GM23338 (cell line): Measurements from ENCODE around the gene CASS4. TPM values are rescaled to one million over a fixed set of nuclear protein-coding genes. Genes with fewer than 3 reads are reported as not detected.

Source experiments
- ATAC-seq: fragments of 200-7000 bp; cut with Tn5 transposase; 3 replicates; pipeline ENCODE4 v1.9.1; 2020
- DNase-seq: peaks from one replicate; pipeline ENCODE4 v3.0.0-alpha.2; 2015; ENCODE audit warnings: low spot score
- H2AFZ ChIP-seq: fragments of 200-600 bp; sonication (generic); 2 replicates; pipeline ENCODE4 v1.8.0; 2016; ENCODE audit warnings: antibody characterized with exemption, mild to moderate bottlenecking, moderate library complexity
- H3F3A ChIP-seq: fragments of 200-600 bp; sonication (generic); replicated peaks from 2 replicates; pipeline ENCODE4 v1.8.0; 2017; ENCODE audit warnings: antibody characterized with exemption, mixed run types, low read depth
- H3K27ac ChIP-seq: fragments of 200-600 bp; sonication (generic); 2 replicates; pipeline ENCODE4 v1.6.1; 2016; ENCODE audit warnings: low read depth
- H3K27me3 ChIP-seq: fragments of 200-600 bp; sonication (generic); 2 replicates; pipeline ENCODE4 v1.8.0; 2016; ENCODE audit warnings: mild to moderate bottlenecking, mixed run types, moderate library complexity; ENCODE audit not compliant: insufficient read depth
- H3K36me3 ChIP-seq: fragments of 200-600 bp; sonication (generic); 2 replicates; pipeline ENCODE4 v1.8.0; 2016; ENCODE audit warnings: mild to moderate bottlenecking; ENCODE audit not compliant: insufficient read depth
- H3K4me1 ChIP-seq: fragments of 200-600 bp; sonication (generic); 2 replicates; pipeline ENCODE4 v1.8.0; 2016; ENCODE audit warnings: mild to moderate bottlenecking, moderate library complexity; ENCODE audit not compliant: insufficient read depth
- H3K4me2 ChIP-seq: fragments of 200-600 bp; sonication (generic); 2 replicates; pipeline ENCODE4 v1.7.1; 2017; ENCODE audit warnings: mixed run types
- H3K4me3 ChIP-seq: fragments of 200-600 bp; sonication (generic); 2 replicates; pipeline ENCODE4 v1.6.1; 2016; ENCODE audit warnings: mixed run types
- H3K79me2 ChIP-seq: fragments of 200-600 bp; sonication (generic); replicated peaks from 2 replicates; pipeline ENCODE4 v1.8.0; 2017; ENCODE audit warnings: mild to moderate bottlenecking; ENCODE audit not compliant: insufficient read depth
- H3K9me2 ChIP-seq: fragments of 200-600 bp; sonication (generic); 2 replicates; pipeline ENCODE4 v1.8.0; 2017; ENCODE audit not compliant: insufficient read depth
- H4K20me1 ChIP-seq: fragments of 200-600 bp; sonication (generic); replicated peaks from 2 replicates; pipeline ENCODE4 v1.8.0; 2017; ENCODE audit warnings: mild to moderate bottlenecking; ENCODE audit not compliant: insufficient read depth
- H3K27ac Mint-ChIP-seq: 2 replicates; pipeline ENCODE4 v1.8.0; 2020; ENCODE audit warnings: inconsistent platforms, mild to moderate bottlenecking, moderate library complexity, mixed read lengths
- H3K27me3 Mint-ChIP-seq: 3 replicates; pipeline ENCODE4 v1.8.0; 2022; ENCODE audit warnings: low read depth, mild to moderate bottlenecking, moderate library complexity, mixed read lengths, inconsistent platforms; ENCODE audit not compliant: insufficient read depth, poor library complexity
- H3K36me3 Mint-ChIP-seq: 3 replicates; pipeline ENCODE4 v1.8.0; 2021; ENCODE audit warnings: low read depth, mild to moderate bottlenecking, inconsistent platforms, moderate library complexity, mixed read lengths
- H3K4me1 Mint-ChIP-seq: 3 replicates; pipeline ENCODE4 v1.8.0; 2020; ENCODE audit warnings: mild to moderate bottlenecking, inconsistent platforms, mixed read lengths
- H3K4me3 Mint-ChIP-seq: 3 replicates; pipeline ENCODE4 v1.8.0; 2021; ENCODE audit warnings: moderate library complexity, mild to moderate bottlenecking, inconsistent platforms, mixed read lengths
- H3K9me3 Mint-ChIP-seq: 3 replicates; pipeline ENCODE4 v1.8.0; 2020; ENCODE audit warnings: moderate library complexity, mild to moderate bottlenecking, inconsistent platforms, mixed read lengths
- CREB1 ChIP-seq: fragments of 250-450 bp; sonication (Bioruptor Pico); IDR thresholded peaks from 2 replicates; pipeline ENCODE4 v1.5.0; 2020; ENCODE audit warnings: low read depth, mild to moderate bottlenecking, moderate library complexity
- CTCF ChIP-seq, 2 experiments: fragments of 200-600 bp in 1 of 2; sonication (generic) in 1 of 2; conservative IDR thresholded peaks; 2 replicates each; pipeline versions ENCODE4 v1.5.1 to v1.6.1; 2016 to 2017; ENCODE audit warnings: antibody characterized with exemption in 2 of 2, low read depth in 2 of 2, mild to moderate bottlenecking in 2 of 2, moderate library complexity in 1 of 2
- ETS1 ChIP-seq: IDR thresholded peaks from 2 replicates; pipeline ENCODE4 v1.6.1; 2016; ENCODE audit warnings: antibody characterized with exemption
- EZH2 ChIP-seq: fragments of 200-600 bp; sonication (generic); IDR thresholded peaks from one replicate; pipeline ENCODE4 v1.8.0; 2017; ENCODE audit warnings: antibody characterized with exemption, mild to moderate bottlenecking, low read depth; ENCODE audit not compliant: unreplicated experiment
- JUNB ChIP-seq: IDR thresholded peaks from one replicate; pipeline ENCODE4 v1.6.1; 2016; ENCODE audit warnings: antibody characterized with exemption; ENCODE audit not compliant: unreplicated experiment
- NANOG ChIP-seq: IDR thresholded peaks from 2 replicates; pipeline ENCODE4 v1.6.1; 2016; ENCODE audit warnings: antibody characterized with exemption, borderline replicate concordance
- REST ChIP-seq: IDR thresholded peaks from one replicate; pipeline ENCODE4 v1.6.1; 2018; ENCODE audit warnings: antibody characterized with exemption; ENCODE audit not compliant: unreplicated experiment
- STAT1 ChIP-seq: IDR thresholded peaks from one replicate; pipeline ENCODE4 v1.6.1; 2016; ENCODE audit warnings: antibody characterized with exemption; ENCODE audit not compliant: unreplicated experiment
- ZNF114 ChIP-seq: fragments of 250-450 bp; sonication (Bioruptor Pico); IDR thresholded peaks from 2 replicates; pipeline ENCODE4 v1.5.0; 2020; ENCODE audit warnings: mild to moderate bottlenecking, moderate library complexity
- ZNF331 ChIP-seq: fragments of 250-450 bp; sonication (Bioruptor Pico); IDR thresholded peaks from 2 replicates; pipeline ENCODE4 v1.5.0; 2020; ENCODE audit warnings: low read depth, mild to moderate bottlenecking, moderate library complexity
- ZNF462 ChIP-seq: fragments of 250-450 bp; sonication (Bioruptor Pico); IDR thresholded peaks from 2 replicates; pipeline ENCODE4 v1.5.0; 2020; ENCODE audit warnings: mild to moderate bottlenecking, moderate library complexity
- polyA plus RNA-seq: library from polyadenylated mRNA; unstranded; fragments of >200 nt; fragmentation: Nextera tagmentation; extraction: Ambion mirVana; gene quantifications from 2 replicates; pipeline ENCODE4 v1.2.1, GENCODE V29; 2016
- total RNA-seq: library from RNA; depleted of rRNA; stranded (reverse); fragments of >200 nt; shearing (Covaris generic); gene quantifications from 2 replicates; pipeline ENCODE4 v1.2.3, GENCODE V29; 2014

CASS4 gene
- total and polyA plus RNA-seq, 2 experiments from 2014 or later = not detected

GRCh38 chr20:56382696-56383095, 29.4 kb upstream of the CASS4 start (continued):
- TF ChIP-seq ETS1 = no peak
- no peak for TF ChIP-seq REST
- TF ChIP-seq JUNB = no peak
- no peak for TF ChIP-seq ZNF331 (CRISPR knock-in tag)
- TF ChIP-seq NANOG = no peak
- no peak for TF ChIP-seq CREB1
- no peak for TF ChIP-seq CTCF (conservative IDR thresholded peaks at IDR 0.05; ENCODE audit: low read depth in 2 of 2)
- no peak for TF ChIP-seq STAT1

- H3F3A ChIP-seq = no peaks in the 10 kb centered on the region
- H3K4me2 ChIP-seq = no peak overlapping the region
- no peaks in the 10 kb centered on the region for H3K9me2 ChIP-seq
- H3K27me3 ChIP-seq = no peaks in the 10 kb centered on the region
- H3K4me1 ChIP-seq = no peaks in the 10 kb centered on the region
- no peak overlapping the region for H3K4me3 Mint-ChIP-seq
- H4K20me1 ChIP-seq = peaks cover 26% of the 10 kb centered on the region
- no peak overlapping the region; the same call in 1 of the 2 replicates for H3K27ac Mint-ChIP-seq
- H3K9me3 Mint-ChIP-seq = no peaks in the 10 kb centered on the region
- H2AFZ ChIP-seq = no peak overlapping the region
- H3K4me1 Mint-ChIP-seq = peaks cover 2% of the 10 kb centered on the region; the same call in 2 of the 3 replicates
- ATAC-seq = no peak
- H3K4me3 ChIP-seq = no peak overlapping the region
- H3K36me3 ChIP-seq = peaks cover 88% of the 10 kb centered on the region
- peaks cover 89% of the 10 kb centered on the region for H3K36me3 Mint-ChIP-seq
- peaks cover 5% of the 10 kb centered on the region for H3K27me3 Mint-ChIP-seq
- no peak for DNase-seq
- H3K79me2 ChIP-seq = peaks cover 99% of the 10 kb centered on the region
- no peak overlapping the region for H3K27ac ChIP-seq
- no peak for TF ChIP-seq CTCF (conservative IDR thresholded peaks at IDR 0.05; ENCODE audit: low read depth in 2 of 2)
- no peak for TF ChIP-seq EZH2
- TF ChIP-seq ZNF114 (CRISPR knock-in tag) = no peak
- no peak for TF ChIP-seq NANOG
- TF ChIP-seq ZNF462 = no peak
Observed at GRCh38 chr20:56383334-56383733, 28.7 kb upstream of the CASS4 start.
